Endothelial cell of umbilical vein (primary cell): ENCODE data around the gene CENPP. TPM values are rescaled to one million over a fixed set of nuclear protein-coding genes. Genes with fewer than 3 reads are reported as not detected.

Source experiments
- BruUV-seq: library from RNA; stranded (reverse); fragments of 400-500 nt; replicated peaks from 2 replicates; lab custom pipeline; 2021; lab: Mats Ljungman, UMichigan
- CTCF ChIA-PET: fragments of 300-600, 350-600 bp; sonication (Branson Sonifier 250); formaldehyde crosslinking; loops from one replicate; lab custom pipeline; 2021; ENCODE audit warnings: antibody characterized with exemption, inconsistent platforms; lab: Charles Lee
- POLR2A ChIA-PET: fragments of 300-600, 350-600 bp; sonication (Branson Sonifier 250); formaldehyde crosslinking; loops from one replicate; lab custom pipeline; 2021; ENCODE audit warnings: antibody characterized with exemption, inconsistent platforms; lab: Charles Lee
- DNase-seq: peaks from one replicate; pipeline ENCODE4 v3.0.0-alpha.2; 2011; ENCODE audit warnings: low read depth, low spot score
- FAIRE-seq: peaks from 2 replicates; lab custom pipeline; 2011; peaks lifted over from hg19 to GRCh38; lab: Jason Lieb, UNC
- H2AFZ ChIP-seq: 2 replicates; pipeline ENCODE4 v1.6.0; 2012; ENCODE audit warnings: low read depth, low read length, control low read depth, inconsistent platforms
- H3K27ac ChIP-seq: 2 replicates; pipeline ENCODE4 v1.5.1; 2011; ENCODE audit warnings: low read depth, mild to moderate bottlenecking, control low read depth, low read length, moderate library complexity; ENCODE audit not compliant: insufficient read depth
- H3K27me3 ChIP-seq, 2 experiments: 2 replicates each; pipeline versions ENCODE4 v1.6.0 to v1.6.1; 2011; ENCODE audit warnings: low read length in 2 of 2, mixed read lengths in 1 of 2; ENCODE audit not compliant: control insufficient read depth in 2 of 2, insufficient read depth in 2 of 2
- H3K36me3 ChIP-seq, 2 experiments: 2 replicates in 1 of 2; 3 replicates in 1 of 2; pipeline ENCODE4 v1.5.1; 2011; ENCODE audit warnings: low read length in 2 of 2, mild to moderate bottlenecking in 1 of 2, moderate library complexity in 1 of 2; ENCODE audit not compliant: control insufficient read depth in 2 of 2, insufficient read depth in 2 of 2; ENCODE audit errors: extremely low read depth in 1 of 2
- H3K4me1 ChIP-seq: 3 replicates; pipeline ENCODE4 v1.5.1; 2011; ENCODE audit warnings: mild to moderate bottlenecking, low read length; ENCODE audit not compliant: control insufficient read depth, insufficient read depth; ENCODE audit errors: extremely low read depth
- H3K4me2 ChIP-seq: 2 replicates; pipeline ENCODE4 v1.6.1; 2011; ENCODE audit warnings: low read length, control low read depth, mixed read lengths; ENCODE audit not compliant: insufficient read depth
- H3K4me3 ChIP-seq, 3 experiments: fragments of 200-600 bp in 1 of 3; sonication (generic), shearing (Covaris generic) in 1 of 3; replicated peaks in 1 of 3; 2 replicates each; pipeline ENCODE4 v1.5.1; 2011 to 2016; ENCODE audit warnings: control low read depth in 3 of 3, low read length in 3 of 3, mild to moderate bottlenecking in 2 of 3, inconsistent platforms in 1 of 3, low read depth in 1 of 3, moderate library complexity in 1 of 3; ENCODE audit not compliant: insufficient read depth in 1 of 3
- H3K79me2 ChIP-seq: 2 replicates; pipeline ENCODE4 v1.6.0; 2012; ENCODE audit warnings: low read length, inconsistent platforms; ENCODE audit not compliant: control insufficient read depth, insufficient read depth
- H3K9ac ChIP-seq: replicated peaks from 2 replicates; pipeline ENCODE3; 2011; ENCODE audit warnings: low read length, control low read depth; ENCODE audit not compliant: insufficient read depth; ENCODE audit errors: extremely low read depth
- H3K9me1 ChIP-seq: replicated peaks from 3 replicates; pipeline ENCODE4 v1.6.0; 2011; ENCODE audit warnings: mild to moderate bottlenecking, low read length; ENCODE audit not compliant: control insufficient read depth, insufficient read depth; ENCODE audit errors: extremely low read depth
- H3K9me3 ChIP-seq: replicated peaks from 2 replicates; pipeline ENCODE4 v1.5.1; 2012; ENCODE audit warnings: low read length, inconsistent platforms; ENCODE audit not compliant: control insufficient read depth, insufficient read depth
- H4K20me1 ChIP-seq: replicated peaks from 2 replicates; pipeline ENCODE3; 2011; ENCODE audit warnings: mild to moderate bottlenecking, low read length; ENCODE audit not compliant: control insufficient read depth, insufficient read depth; ENCODE audit errors: extremely low read depth
- EZH2 ChIP-seq: IDR thresholded peaks from 2 replicates; pipeline ENCODE4 v1.6.1; 2012; ENCODE audit warnings: borderline replicate concordance, low read depth, mild to moderate bottlenecking, moderate library complexity, low read length, inconsistent platforms; ENCODE audit not compliant: severe bottlenecking
- FOS ChIP-seq: IDR thresholded peaks from 2 replicates; pipeline ENCODE4 v1.6.1; 2011; ENCODE audit warnings: mild to moderate bottlenecking, low read length, moderate library complexity, borderline replicate concordance; ENCODE audit not compliant: insufficient read depth
- GATA2 ChIP-seq: IDR thresholded peaks from 2 replicates; pipeline ENCODE4 v1.7.0; 2011; ENCODE audit warnings: low read depth, mild to moderate bottlenecking, moderate library complexity, mixed read lengths, low read length; ENCODE audit not compliant: insufficient read length, insufficient read depth
- JUN ChIP-seq: IDR thresholded peaks from 2 replicates; pipeline ENCODE4 v1.6.1; 2011; ENCODE audit warnings: borderline replicate concordance, low read depth; ENCODE audit not compliant: insufficient read length, insufficient read depth
- MYC ChIP-seq: IDR thresholded peaks from one replicate; pipeline ENCODE4 v1.6.1; 2011; ENCODE audit warnings: mild to moderate bottlenecking, low read depth, low read length
- POLR2A ChIP-seq: IDR thresholded peaks from 2 replicates; pipeline ENCODE4 v1.6.1; 2012; ENCODE audit warnings: low read depth, mild to moderate bottlenecking, control low read depth, low read length
- POLR2AphosphoS5 ChIP-seq: IDR thresholded peaks from 2 replicates; pipeline ENCODE4 v1.6.1; 2012; ENCODE audit warnings: low read depth, mild to moderate bottlenecking, control low read depth, low read length, moderate library complexity; ENCODE audit not compliant: insufficient read depth
- dilution Hi-C: fragments of 300-500 bp; cut with MboI; formaldehyde crosslinking; loops from one replicate; pipeline ENCODE4 v1.15.0; 2019; ENCODE audit warnings: low sequenced_read_pairs; ENCODE audit not compliant: extremely low pct_ligation_motif_present
- intact Hi-C: fragments of 100-400 bp; cut with micrococcal nuclease; formaldehyde crosslinking; loops from one replicate; pipeline ENCODE4 v1.10.0; 2022
- polyA plus RNA-seq, 4 experiments: library from polyadenylated mRNA; depleted of rRNA in 3 of 4; stranded (reverse) in 3 of 4; unstranded in 1 of 4; fragments of >200 nt; gene quantifications; 2 replicates each; pipeline versions ENCODE4 v1.2.1 to v1.2.3, GENCODE V29; 2011 to 2012; ENCODE audit warnings: missing spikeins in 1 of 4
- total RNA-seq: library from RNA; stranded (reverse); gene quantifications from 2 replicates; pipeline ENCODE4 v1.2.3, GENCODE V29; 2021
- TF ChIP-seq, protein P1 (sequence below): IDR thresholded peaks from 2 replicates; pipeline ENCODE4 v1.6.1; 2011; ENCODE audit not compliant: insufficient read depth, insufficient read length
- TF ChIP-seq, protein P2 (sequence below), 2 donors: IDR thresholded peaks; 1 replicate in 1 of 2; 2 replicates in 1 of 2; pipeline ENCODE4 v1.5.1; 2011; ENCODE audit warnings: low read length in 2 of 2, mild to moderate bottlenecking in 2 of 2, moderate library complexity in 2 of 2, control low read depth in 1 of 2, inconsistent platforms in 1 of 2, low read depth in 1 of 2; ENCODE audit not compliant: insufficient read depth in 1 of 2; ENCODE audit errors: extremely low read depth in 1 of 2

Gene CENPP
- total and polyA plus RNA-seq, 2 donors (not counting 3 experiments of a cell fraction or from before 2014, with no cell fraction given): 1.2 to 12.0 TPM

DNA sequence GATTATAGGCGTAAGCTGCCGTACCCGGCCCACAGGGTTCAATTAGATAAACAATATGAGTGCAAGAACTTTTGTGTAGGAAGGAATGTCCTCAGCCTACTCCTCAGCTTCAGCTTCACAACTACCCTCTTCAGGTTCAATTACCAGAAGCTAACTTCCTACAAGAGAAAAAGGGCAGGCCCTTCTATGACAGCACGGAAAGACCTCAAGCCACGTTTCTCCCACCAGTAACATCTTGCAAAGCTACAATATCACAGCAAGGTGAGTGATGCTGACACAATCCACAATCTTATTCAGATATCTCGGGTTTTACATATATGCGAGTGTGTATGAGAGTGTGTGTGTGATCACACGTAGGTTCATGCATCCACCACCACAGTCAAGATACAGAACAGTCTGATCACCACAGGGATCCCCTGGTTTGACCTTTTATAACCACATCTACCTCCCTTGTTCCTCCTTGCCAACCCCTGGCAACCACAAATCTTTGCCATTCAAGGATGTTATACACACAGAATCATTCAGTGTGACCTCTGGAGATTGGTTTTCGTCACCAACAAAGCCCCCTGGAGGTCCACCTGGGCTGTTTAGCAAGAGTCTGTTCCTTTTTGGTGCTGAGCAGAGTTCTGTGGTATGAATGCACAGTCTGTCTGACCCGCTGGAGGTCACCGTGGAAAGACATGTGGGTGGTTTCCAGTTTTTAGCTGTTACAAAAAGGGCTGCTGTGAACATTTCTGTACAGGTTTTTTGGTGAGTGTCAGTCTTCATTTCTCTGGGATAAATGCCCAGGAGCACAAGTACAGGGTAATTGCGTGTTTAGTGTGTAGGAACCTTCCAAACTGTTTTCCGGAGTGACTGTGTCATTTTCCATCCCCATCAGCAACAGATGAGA, 305.9 kb downstream of the CENPP start:
- no peak for DNase-seq
- intact Hi-C loops (loop anchor here (5.0 to 10.0 kb wide), 2 partner anchors 289 to 377 kb away; no protein-coding TSS in a partner anchor), dilution Hi-C loops (no loop called here)
- H3K27ac ChIP-seq: no peak overlapping the region
- no peak for FAIRE-seq
- H3K36me3 ChIP-seq: peaks cover 8 to 16% of the 10 kb centered on the region in 2 experiments
- H2AFZ ChIP-seq: no peak overlapping the region
- H3K27me3 ChIP-seq: no peaks in the 10 kb centered on the region
- TF ChIP-seq POLR2A: no peak
- TF ChIP-seq FOS: no peak
- no peak for TF ChIP-seq POLR2AphosphoS5
- H3K4me2 ChIP-seq: no peak overlapping the region
- H3K9me3 ChIP-seq: no peaks in the 10 kb centered on the region
- H3K4me1 ChIP-seq: no peaks in the 10 kb centered on the region
- ChIA-PET POLR2A (no interaction called here), CTCF (no interaction called here)
- no peaks in the 10 kb centered on the region for H4K20me1 ChIP-seq
- no peaks in the 10 kb centered on the region for H3K9me1 ChIP-seq
- H3K9ac ChIP-seq: no peak overlapping the region
- BruUV-seq: no TSS peak
- H3K4me3 ChIP-seq: no peak overlapping the region
- peaks cover 3% of the 10 kb centered on the region for H3K79me2 ChIP-seq

DNA sequence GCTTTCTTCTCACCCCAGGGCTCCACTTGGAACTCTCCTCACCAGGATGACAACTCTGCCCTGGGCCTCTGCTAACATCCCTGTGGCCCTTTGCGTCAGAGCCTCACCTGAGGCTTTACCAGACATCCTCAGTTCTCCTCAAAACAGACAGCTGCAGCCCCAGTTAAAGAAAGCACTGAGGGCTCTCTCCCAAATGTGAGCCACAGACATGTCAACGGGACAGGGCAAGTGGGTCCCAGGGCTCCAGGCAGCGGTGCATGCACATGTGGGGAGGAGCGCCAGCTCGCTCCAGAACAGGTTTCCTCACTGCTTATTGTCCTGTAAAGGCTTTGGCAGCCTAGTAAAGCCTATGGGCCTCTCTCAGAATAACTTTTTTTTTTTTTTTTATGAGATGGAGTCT, 306.9 kb downstream of the CENPP start:
- H3K9ac ChIP-seq: no peak overlapping the region
- intact Hi-C loops (loop anchor here (5.0 to 10.0 kb wide), 2 partner anchors 290 to 378 kb away; no protein-coding TSS in a partner anchor), dilution Hi-C loops (no loop called here)
- FAIRE-seq (no peak), DNase-seq (no peak)
- ChIA-PET POLR2A (no interaction called here), CTCF (interaction anchor here (1.7 to 4.0 kb wide), 3 partner anchors 131 to 493 kb away, joined by 5 to 26 read pairs (median 13); no protein-coding TSS in a partner anchor)
- H3K27ac ChIP-seq: no peak overlapping the region
- no peak overlapping the region for H2AFZ ChIP-seq
- H4K20me1 ChIP-seq: no peaks in the 10 kb centered on the region
- H3K9me3 ChIP-seq: no peaks in the 10 kb centered on the region
- no peaks in the 10 kb centered on the region for H3K9me1 ChIP-seq
- no TSS peak for BruUV-seq
- no peak overlapping the region for H3K4me2 ChIP-seq
- H3K79me2 ChIP-seq: peaks cover under 1% of the 10 kb centered on the region
- TF ChIP-seq, protein P1, sequence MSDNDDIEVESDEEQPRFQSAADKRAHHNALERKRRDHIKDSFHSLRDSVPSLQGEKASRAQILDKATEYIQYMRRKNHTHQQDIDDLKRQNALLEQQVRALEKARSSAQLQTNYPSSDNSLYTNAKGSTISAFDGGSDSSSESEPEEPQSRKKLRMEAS: no peak
- TF ChIP-seq JUN (no peak), EZH2 (no peak), POLR2AphosphoS5 (no peak), GATA2 (no peak), POLR2A (no peak), MYC (no peak), FOS (no peak)
- TF ChIP-seq, protein P2, sequence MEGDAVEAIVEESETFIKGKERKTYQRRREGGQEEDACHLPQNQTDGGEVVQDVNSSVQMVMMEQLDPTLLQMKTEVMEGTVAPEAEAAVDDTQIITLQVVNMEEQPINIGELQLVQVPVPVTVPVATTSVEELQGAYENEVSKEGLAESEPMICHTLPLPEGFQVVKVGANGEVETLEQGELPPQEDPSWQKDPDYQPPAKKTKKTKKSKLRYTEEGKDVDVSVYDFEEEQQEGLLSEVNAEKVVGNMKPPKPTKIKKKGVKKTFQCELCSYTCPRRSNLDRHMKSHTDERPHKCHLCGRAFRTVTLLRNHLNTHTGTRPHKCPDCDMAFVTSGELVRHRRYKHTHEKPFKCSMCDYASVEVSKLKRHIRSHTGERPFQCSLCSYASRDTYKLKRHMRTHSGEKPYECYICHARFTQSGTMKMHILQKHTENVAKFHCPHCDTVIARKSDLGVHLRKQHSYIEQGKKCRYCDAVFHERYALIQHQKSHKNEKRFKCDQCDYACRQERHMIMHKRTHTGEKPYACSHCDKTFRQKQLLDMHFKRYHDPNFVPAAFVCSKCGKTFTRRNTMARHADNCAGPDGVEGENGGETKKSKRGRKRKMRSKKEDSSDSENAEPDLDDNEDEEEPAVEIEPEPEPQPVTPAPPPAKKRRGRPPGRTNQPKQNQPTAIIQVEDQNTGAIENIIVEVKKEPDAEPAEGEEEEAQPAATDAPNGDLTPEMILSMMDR (IDR thresholded peaks at IDR 0.05; ENCODE audit: extremely low read depth in 1 of 2, insufficient read depth in 1 of 2, low read depth in 1 of 2, low read length in 2 of 2): no peak
- peaks cover 8 to 21% of the 10 kb centered on the region in 2 experiments for H3K36me3 ChIP-seq
- H3K4me1 ChIP-seq: no peaks in the 10 kb centered on the region
- no peak overlapping the region for H3K4me3 ChIP-seq
- no peaks in the 10 kb centered on the region for H3K27me3 ChIP-seq
